GM19438 (cell line): ENCODE data around the gene TNK1.

Source experiments
- ATAC-seq: cut with Tn5 transposase; IDR thresholded peaks from one replicate; pipeline ENCODE4 v1.9.1; 2021; ENCODE audit warnings: low read depth; ENCODE audit not compliant: unreplicated experiment

The TNK1 gene

GRCh38 chr17:7408252-7408727 lies 27.4 kb downstream of the TNK1 start:
- ATAC-seq = no peak

- no peak for ATAC-seq
These were observed 28.0 kb downstream of the TNK1 start for GRCh38 chr17:7408863-7409262.

GRCh38 chr17:7409716-7410115 lies 28.8 kb downstream of the TNK1 start:
- no peak for ATAC-seq

GRCh38 chr17:7410634-7411426 lies 29.9 kb downstream of the TNK1 start:
- no peak for ATAC-seq

GRCh38 chr17:7411427-7411750 lies 30.5 kb downstream of the TNK1 start:
- ATAC-seq = no peak

GRCh38 chr17:7413346-7413985 lies 32.6 kb downstream of the TNK1 start:
- no peak for ATAC-seq

- ATAC-seq = no peak
These were observed 33.9 kb downstream of the TNK1 start for GRCh38 chr17:7414837-7415236.

GRCh38 chr17:7415784-7416183 lies 34.9 kb downstream of the TNK1 start:
- no peak for ATAC-seq

- no peak for ATAC-seq
These were observed 35.4 kb downstream of the TNK1 start for GRCh38 chr17:7416323-7416722.

- no peak for ATAC-seq
These were observed 36.3 kb downstream of the TNK1 start for GRCh38 chr17:7417056-7417655.

- no peak for ATAC-seq
These were observed 37.7 kb downstream of the TNK1 start for GRCh38 chr17:7418472-7419152.

GRCh38 chr17:7419819-7420610 lies 39.1 kb downstream of the TNK1 start, which contains the start of gene SPEM1:
TSS of gene SPEM1 (plus strand) at chr17:7420324. CDS start at chr17:7420385, 61 bp downstream.
- ATAC-seq = no peak

GRCh38 chr17:7421186-7421585 lies 40.3 kb downstream of the TNK1 start:
- ATAC-seq = no peak

GRCh38 chr17:7423679-7424078 lies 42.8 kb downstream of the TNK1 start:
- no peak for ATAC-seq

- ATAC-seq = no peak
These were observed 44.4 kb downstream of the TNK1 start, which contains the start of gene SPEM2 for GRCh38 chr17:7425316-7425715. TSS of gene SPEM2 (plus strand) at chr17:7425616. CDS start at chr17:7425689, 73 bp downstream.

GRCh38 chr17:7425756-7426155 lies 44.9 kb downstream of the TNK1 start:
- ATAC-seq = no peak

- ATAC-seq = no peak
These were observed 45.4 kb downstream of the TNK1 start for GRCh38 chr17:7426203-7426863.

GRCh38 chr17:7426896-7427489 lies 46.1 kb downstream of the TNK1 start:
- ATAC-seq = no peak

- no peak for ATAC-seq
These were observed 46.7 kb downstream of the TNK1 start for GRCh38 chr17:7427549-7427948.
